ENCODE measurements around the gene SPOCK1.

The SPOCK1 gene

GRCh38 chr5:137200906-137201700, 298.0 kb downstream of the SPOCK1 start:
- DNase-seq (ENCODE audit: low read depth, low spot score), result no peak

GRCh38 chr5:137199966-137200365, 299.2 kb downstream of the SPOCK1 start:
- no peak for DNase-seq (ENCODE audit: low read depth, low spot score)

- DNase-seq (ENCODE audit: low read depth, low spot score), result no peak
Measured at GRCh38 chr5:137199201-137199600, 299.9 kb downstream of the SPOCK1 start.

- DNase-seq (ENCODE audit: low read depth, low spot score), result no peak
Measured at GRCh38 chr5:137195483-137195882, 303.6 kb downstream of the SPOCK1 start.

- DNase-seq (ENCODE audit: low read depth, low spot score), result no peak
Measured at GRCh38 chr5:137194300-137194699, 304.8 kb downstream of the SPOCK1 start.

- DNase-seq (ENCODE audit: low read depth, low spot score), result no peak
Measured at GRCh38 chr5:137192293-137192743, 306.8 kb downstream of the SPOCK1 start.

- no peak for DNase-seq (ENCODE audit: low read depth, low spot score)
Measured at GRCh38 chr5:137191179-137191578, 307.9 kb downstream of the SPOCK1 start.

- no peak for DNase-seq (ENCODE audit: low read depth, low spot score)
Measured at GRCh38 chr5:137190441-137190840, 308.7 kb downstream of the SPOCK1 start.

GRCh38 chr5:137190031-137190430, 309.1 kb downstream of the SPOCK1 start:
- DNase-seq (ENCODE audit: low read depth, low spot score), result no peak

GRCh38 chr5:137188566-137188965, 310.6 kb downstream of the SPOCK1 start:
- DNase-seq (ENCODE audit: low read depth, low spot score), result no peak

GRCh38 chr5:137186759-137187461, 312.2 kb downstream of the SPOCK1 start:
- DNase-seq (ENCODE audit: low read depth, low spot score), result no peak

GRCh38 chr5:137185193-137185592, 313.9 kb downstream of the SPOCK1 start:
- DNase-seq (ENCODE audit: low read depth, low spot score), result no peak

- no peak for DNase-seq (ENCODE audit: low read depth, low spot score)
Measured at GRCh38 chr5:137184734-137185133, 314.4 kb downstream of the SPOCK1 start.

- no peak for DNase-seq (ENCODE audit: low read depth, low spot score)
Measured at GRCh38 chr5:137182576-137182975, 316.6 kb downstream of the SPOCK1 start.

- no peak for DNase-seq (ENCODE audit: low read depth, low spot score)
Measured at GRCh38 chr5:137181667-137182066, 317.5 kb downstream of the SPOCK1 start.

GRCh38 chr5:137179203-137179602, 319.9 kb downstream of the SPOCK1 start:
- no peak for DNase-seq (ENCODE audit: low read depth, low spot score)

- no peak for DNase-seq (ENCODE audit: low read depth, low spot score)
Measured at GRCh38 chr5:137176609-137177008, 322.5 kb downstream of the SPOCK1 start.

- DNase-seq (ENCODE audit: low read depth, low spot score), result no peak
Measured at GRCh38 chr5:137176126-137176525, 323.0 kb downstream of the SPOCK1 start.

GRCh38 chr5:137174196-137174595, 324.9 kb downstream of the SPOCK1 start:
- no peak for DNase-seq (ENCODE audit: low read depth, low spot score)

GRCh38 chr5:137172258-137172657, 326.9 kb downstream of the SPOCK1 start:
- DNase-seq (ENCODE audit: low read depth, low spot score), result no peak

GRCh38 chr5:137167187-137167586, 331.9 kb downstream of the SPOCK1 start:
- DNase-seq (ENCODE audit: low read depth, low spot score), result no peak

GRCh38 chr5:137164961-137165360, 334.2 kb downstream of the SPOCK1 start:
- no peak for DNase-seq (ENCODE audit: low read depth, low spot score)

- no peak for DNase-seq (ENCODE audit: low read depth, low spot score)
Measured at GRCh38 chr5:137164536-137164935, 334.6 kb downstream of the SPOCK1 start.

Data from activated naive CD8-positive, alpha-beta T cell treated with anti-CD3 and anti-CD28 coated beads, Interleukin-2, amount 50 U/mL, for 16 hours (primary cell).